T-cell (primary cell): Measurements from ENCODE around the gene TBC1D24. TPM values are rescaled to one million over a fixed set of nuclear protein-coding genes. Genes with fewer than 3 reads are reported as not detected.
"Not testable (repeated sequence)": the region's sequence is repeated elsewhere in the genome, so short reads cannot be mapped to it uniquely, and the experiment has no call there.

Source experiments
- ATAC-seq, 4 experiments: fragments of 200-7000 bp in 3 of 4; fragments of 150-1000 bp in 1 of 4; cut with Tn5 transposase; replicated peaks in 1 of 4; 1 replicate in 3 of 4; 2 replicates in 1 of 4; pipeline ENCODE4 v1.10.0; 2021; ENCODE audit warnings: moderate library complexity in 3 of 4, mild to moderate bottlenecking in 2 of 4, moderate number of reproducible peaks in 1 of 4
- CTCF ChIA-PET, 2 donors: fragments of 300-600 bp; sonication (Branson Sonifier 250); formaldehyde crosslinking; loops; one replicate each; lab custom pipeline; 2022; ENCODE audit warnings: antibody characterized with exemption in 2 of 2; lab: Charles Lee
- POLR2A ChIA-PET, 2 donors: fragments of 300-600 bp; sonication (Branson Sonifier 250); formaldehyde crosslinking; loops; one replicate each; lab custom pipeline; 2022; ENCODE audit warnings: antibody characterized with exemption in 2 of 2; lab: Charles Lee
- DNase-seq, 35 experiments: peaks; one replicate each; pipeline versions ENCODE4 v3.0.0 to v3.0.0-alpha.2; 2013 to 2023
- H3K27ac ChIP-seq: one replicate; pipeline ENCODE4 v1.5.1; 2013; ENCODE audit warnings: low read length
- H3K27me3 ChIP-seq, 2 experiments: replicated peaks in 1 of 2; 1 replicate in 1 of 2; 2 replicates in 1 of 2; pipeline versions ENCODE4 v1.6.1 to v1.7.0; 2013; ENCODE audit warnings: low read length in 1 of 2, mixed read lengths in 1 of 2; ENCODE audit not compliant: control insufficient read depth in 2 of 2, insufficient read depth in 2 of 2; ENCODE audit errors: extremely low read depth in 1 of 2
- H3K36me3 ChIP-seq, 2 donors: 1 replicate in 1 of 2; 2 replicates in 1 of 2; pipeline versions ENCODE4 v1.6.1 to v1.7.0; 2013; ENCODE audit warnings: low read length in 1 of 2; ENCODE audit not compliant: control insufficient read depth in 2 of 2, insufficient read depth in 1 of 2; ENCODE audit errors: extremely low read depth in 1 of 2
- H3K4me1 ChIP-seq, 2 experiments: 1 replicate in 1 of 2; 2 replicates in 1 of 2; pipeline versions ENCODE4 v1.6.1 to v1.7.0; 2013; ENCODE audit warnings: low read length in 2 of 2, mixed read lengths in 1 of 2; ENCODE audit not compliant: insufficient read depth in 2 of 2, control insufficient read depth in 1 of 2; ENCODE audit errors: extremely low read depth in 1 of 2
- H3K4me3 ChIP-seq, 2 donors: 1 replicate in 1 of 2; 2 replicates in 1 of 2; pipeline versions ENCODE4 v1.5.1 to v1.7.0; 2013; ENCODE audit warnings: mild to moderate bottlenecking in 2 of 2, low read length in 1 of 2, moderate library complexity in 1 of 2; ENCODE audit not compliant: control insufficient read depth in 1 of 2; ENCODE audit errors: extremely low read depth in 1 of 2
- H3K9me3 ChIP-seq: 2 replicates; pipeline ENCODE4 v1.7.0; 2013
- H3K27ac Mint-ChIP-seq, 2 donors: one replicate each; pipeline ENCODE4 v1.8.0; 2020 to 2021; ENCODE audit warnings: mild to moderate bottlenecking in 2 of 2, mixed read lengths in 2 of 2
- H3K27me3 Mint-ChIP-seq, 2 donors: one replicate each; pipeline ENCODE4 v1.8.0; 2021 to 2022; ENCODE audit warnings: mixed read lengths in 2 of 2
- H3K36me3 Mint-ChIP-seq: one replicate; pipeline ENCODE4 v1.8.0; 2021; ENCODE audit warnings: mixed read lengths
- H3K4me1 Mint-ChIP-seq, 3 donors: one replicate each; pipeline ENCODE4 v1.8.0; 2020 to 2022; ENCODE audit warnings: mixed read lengths in 3 of 3, mild to moderate bottlenecking in 1 of 3
- H3K4me3 Mint-ChIP-seq, 3 donors: one replicate each; pipeline ENCODE4 v1.8.0; 2020 to 2022; ENCODE audit warnings: mild to moderate bottlenecking in 3 of 3, mixed read lengths in 3 of 3, moderate library complexity in 3 of 3
- H3K9me3 Mint-ChIP-seq, 3 donors: one replicate each; pipeline ENCODE4 v1.8.0; 2020 to 2022; ENCODE audit warnings: mixed read lengths in 3 of 3
- WGBS: methylation state at CpG from one replicate; pipeline ENCODE4 v1.1.5; 2013; ENCODE audit warnings: missing lambda C conversion rate; ENCODE audit not compliant: insufficient coverage; 5-methylcytosine and 5-hydroxymethylcytosine counted together
- total RNA-seq, 35 experiments: library from RNA in 6 of 35; stranded (reverse) in 6 of 35; fragments of 120-200 nt in 1 of 35; gene quantifications; one replicate each; pipeline versions ENCODE4 v1.2.1 to v1.2.4 and lab custom pipeline; 2013 to 2026

Gene TBC1D24
- total RNA-seq, 5 donors from 2014 or later (not counting 1 experiment from before 2014, with no cell fraction given) = 8.3 to 22.2 (median 10.7) TPM

DNA sequence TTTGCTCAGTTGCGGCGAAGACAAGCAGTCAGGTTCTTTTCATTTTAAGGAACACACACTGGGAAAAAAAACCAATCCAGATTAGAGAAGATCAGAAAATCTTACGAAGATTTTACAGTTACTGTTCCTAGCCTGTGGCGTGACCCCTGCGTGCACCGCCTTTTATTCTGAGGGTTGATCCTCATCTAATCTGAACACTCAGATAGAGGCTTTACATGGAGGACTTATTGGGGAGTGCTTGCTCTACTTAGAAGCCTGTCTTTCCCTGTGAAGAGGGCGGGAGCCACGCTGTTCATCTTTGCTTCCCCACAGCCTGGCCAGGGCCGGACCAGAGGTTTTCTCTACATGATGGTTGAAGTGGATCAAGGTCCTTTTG, 1.4 kb downstream of the TBC1D24 start:
- Mint-ChIP-seq H3K36me3 (no peaks in the 10 kb centered on the region), H3K4me3 (peak overlapping the region; percentile 54 to 73 (median 64)), H3K4me1 (peaks cover 18 to 21% (median 18%) of the 10 kb centered on the region in 3 donors), H3K9me3 (no peaks in the 10 kb centered on the region), H3K27me3 (peaks cover 0 to 13% of the 10 kb centered on the region in 2 donors), H3K27ac (no peak overlapping the region)
- WGBS = 100% methylated on average over 4 of the region's 9 CpGs
- Histone ChIP-seq H3K4me1 (peaks cover 0 to 32% of the 10 kb centered on the region in 2 experiments), H3K27ac (no peak overlapping the region), H3K9me3 (no peaks in the 10 kb centered on the region), H3K36me3 (no peaks in the 10 kb centered on the region), H3K4me3 (no peak overlapping the region), H3K27me3 (peaks cover 0 to 20% of the 10 kb centered on the region in 2 experiments)
- ChIA-PET POLR2A (no interaction called here), CTCF (no interaction called here)
- no peak for DNase-seq
- ATAC-seq = no peak

DNA sequence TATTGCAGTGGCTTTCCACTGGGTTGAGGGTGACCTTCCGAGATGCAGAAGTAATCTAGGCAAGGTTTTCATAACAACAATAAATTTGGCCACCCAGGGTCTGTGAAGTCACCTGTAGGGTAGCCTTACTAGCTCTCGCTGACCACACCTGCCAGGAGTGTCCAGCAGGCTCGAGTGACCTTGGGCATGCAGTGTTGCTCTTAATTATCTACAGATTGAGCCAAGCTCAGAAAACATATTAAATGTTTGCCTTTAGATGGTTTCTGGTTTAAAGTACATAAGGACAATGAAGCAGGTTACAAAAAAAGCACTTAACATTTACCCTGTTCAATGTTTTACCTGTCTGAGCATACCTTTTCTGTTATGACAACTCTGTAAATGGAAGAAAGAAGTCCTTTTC, 1.8 kb downstream of the TBC1D24 start:
- no peaks in the 10 kb centered on the region for H3K9me3 ChIP-seq
- H3K36me3 Mint-ChIP-seq = no peaks in the 10 kb centered on the region
- CTCF ChIA-PET = no interaction called here
- POLR2A ChIA-PET = no interaction called here
- DNase-seq = no peak
- H3K4me1 Mint-ChIP-seq = peaks cover 18 to 21% (median 18%) of the 10 kb centered on the region in 3 donors
- no peak for ATAC-seq
- no peaks in the 10 kb centered on the region for H3K9me3 Mint-ChIP-seq
- no peaks in the 10 kb centered on the region for H3K36me3 ChIP-seq
- peak overlapping the region; percentile 54 to 73 (median 64) for H3K4me3 Mint-ChIP-seq
- H3K27me3 Mint-ChIP-seq = peaks cover 0 to 13% of the 10 kb centered on the region in 2 donors
- no peak overlapping the region for H3K27ac ChIP-seq
- peaks cover 0 to 30% of the 10 kb centered on the region in 2 experiments for H3K4me1 ChIP-seq
- H3K27me3 ChIP-seq = peaks cover 0 to 20% of the 10 kb centered on the region in 2 experiments
- WGBS = no CpG with 5 or more reads among the region's 3 CpGs
- H3K4me3 ChIP-seq = no peak overlapping the region
- H3K27ac Mint-ChIP-seq = no peak overlapping the region

DNA sequence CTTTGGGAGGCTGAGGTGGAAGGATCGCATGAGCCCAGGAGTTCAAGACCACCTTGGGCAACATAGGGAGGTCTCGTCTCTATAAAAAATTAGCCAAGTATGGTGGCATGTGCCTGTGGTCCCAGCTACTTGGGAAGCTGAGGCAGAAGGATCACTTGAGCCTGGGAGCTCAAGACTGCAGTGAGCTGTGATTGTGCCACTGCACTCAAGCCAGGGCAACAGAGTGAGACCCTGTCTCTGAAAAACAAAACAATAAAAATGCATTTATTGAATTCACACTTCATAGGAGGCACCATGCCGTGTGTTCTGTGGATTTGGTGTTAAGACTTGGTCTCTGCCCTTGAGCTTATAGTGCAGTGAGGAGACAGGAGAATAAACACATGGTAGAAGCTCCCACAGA, 2.4 kb downstream of the TBC1D24 start:
- DNase-seq (no peak), ATAC-seq (no peak)
- WGBS = 100% methylated on average over 2 of the region's 3 CpGs
- H3K36me3 Mint-ChIP-seq = no peaks in the 10 kb centered on the region
- peaks cover 0 to 14% of the 10 kb centered on the region in 2 experiments for H3K27me3 ChIP-seq
- H3K36me3 ChIP-seq = no peaks in the 10 kb centered on the region
- H3K9me3 ChIP-seq = no peaks in the 10 kb centered on the region
- no peak overlapping the region for H3K27ac Mint-ChIP-seq
- H3K4me1 Mint-ChIP-seq = peaks cover 18 to 22% (median 22%) of the 10 kb centered on the region in 3 donors
- H3K4me1 ChIP-seq = peaks cover 0 to 24% of the 10 kb centered on the region in 2 experiments
- CTCF ChIA-PET = interaction anchor here in 1 of 2 donors (0.6 kb wide), 1 partner anchor 30 kb away, joined by 3 read pairs; no protein-coding TSS in a partner anchor
- no peaks in the 10 kb centered on the region for H3K9me3 Mint-ChIP-seq
- H3K4me3 ChIP-seq = no peak overlapping the region
- H3K27ac ChIP-seq = no peak overlapping the region
- H3K4me3 Mint-ChIP-seq = no peak overlapping the region
- peaks cover 0 to 9% of the 10 kb centered on the region in 2 donors for H3K27me3 Mint-ChIP-seq
- POLR2A ChIA-PET = interaction anchor here in 1 of 2 donors (0.6 kb wide), 1 partner anchor 44 kb away, joined by 3 read pairs; no protein-coding TSS in a partner anchor

DNA sequence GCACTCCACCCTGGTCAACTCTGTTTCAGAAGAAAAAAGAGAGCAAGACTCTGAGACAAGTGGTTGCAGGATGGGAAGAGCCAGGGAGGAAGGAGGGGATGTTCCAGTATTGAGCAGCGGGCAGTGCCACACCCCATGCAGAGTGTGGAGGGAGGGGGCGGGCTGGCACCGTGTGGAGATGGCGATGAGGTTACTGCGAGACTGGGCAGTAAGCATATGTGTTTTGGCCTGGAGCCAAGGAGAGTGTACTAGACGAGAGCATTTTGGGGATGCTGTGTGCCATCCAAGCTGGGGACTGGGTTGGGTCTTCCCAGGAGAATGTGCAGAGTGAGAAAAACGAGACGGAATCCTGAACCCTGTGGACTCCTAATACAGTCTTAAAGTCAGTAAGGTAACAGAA, 3.4 kb downstream of the TBC1D24 start:
- Mint-ChIP-seq H3K4me1 (peaks cover 13 to 23% (median 17%) of the 10 kb centered on the region in 3 donors), H3K27ac (no peak overlapping the region), H3K27me3 (peaks cover 0 to under 1% of the 10 kb centered on the region in 2 donors), H3K36me3 (no peaks in the 10 kb centered on the region), H3K9me3 (no peaks in the 10 kb centered on the region), H3K4me3 (no peak overlapping the region)
- ATAC-seq (no peak), DNase-seq (no peak)
- Histone ChIP-seq H3K4me3 (no peak overlapping the region), H3K9me3 (no peaks in the 10 kb centered on the region), H3K27me3 (peaks cover 0 to 5% of the 10 kb centered on the region in 2 experiments), H3K27ac (no peak overlapping the region), H3K36me3 (no peaks in the 10 kb centered on the region), H3K4me1 (peaks cover 0 to 18% of the 10 kb centered on the region in 2 experiments)
- 89% methylated on average over 8 of the region's 8 CpGs for WGBS
- POLR2A ChIA-PET = no interaction called here
- CTCF ChIA-PET = interaction anchor here in 1 of 2 donors (0.6 kb wide), 1 partner anchor 8 kb away, joined by 3 read pairs; no protein-coding TSS in a partner anchor

DNA sequence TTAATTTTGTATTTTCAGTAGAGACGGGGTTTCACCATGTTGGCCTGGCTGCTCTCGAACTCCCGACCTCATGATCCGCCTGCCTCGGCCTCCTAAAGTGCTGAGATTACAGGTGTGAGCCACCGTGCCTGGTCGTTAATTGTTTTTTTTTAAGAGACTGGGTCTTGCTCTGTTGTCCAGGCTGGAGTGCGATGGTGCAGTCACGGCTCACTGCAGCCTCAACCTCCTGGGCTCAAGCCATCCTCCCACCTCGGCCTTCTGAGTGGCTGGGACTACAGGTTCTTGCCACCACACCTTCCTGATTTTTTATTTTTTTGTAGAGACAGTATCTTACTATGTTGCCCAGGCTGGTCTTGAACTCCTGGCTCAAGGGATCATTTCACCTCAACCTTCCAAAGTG, 5.1 kb downstream of the TBC1D24 start:
- peaks cover 12 to 22% (median 16%) of the 10 kb centered on the region in 3 donors for H3K4me1 Mint-ChIP-seq
- H3K4me3 Mint-ChIP-seq, H3K9me3 Mint-ChIP-seq, H3K36me3 ChIP-seq, H3K4me3 ChIP-seq, H3K9me3 ChIP-seq, H3K27ac ChIP-seq, DNase-seq, H3K27me3 Mint-ChIP-seq, H3K27ac Mint-ChIP-seq, H3K27me3 ChIP-seq, POLR2A ChIA-PET, H3K36me3 Mint-ChIP-seq, ATAC-seq: not testable (repeated sequence)
- H3K4me1 ChIP-seq = peaks cover 0 to 12% of the 10 kb centered on the region in 2 experiments
- WGBS = 91% methylated on average over 9 of the region's 10 CpGs
- CTCF ChIA-PET = interaction anchor here in 1 of 2 donors (1.0 kb wide), 1 partner anchor 20 kb away, joined by 3 read pairs; the partner anchor contains the start of gene TEDC2

DNA sequence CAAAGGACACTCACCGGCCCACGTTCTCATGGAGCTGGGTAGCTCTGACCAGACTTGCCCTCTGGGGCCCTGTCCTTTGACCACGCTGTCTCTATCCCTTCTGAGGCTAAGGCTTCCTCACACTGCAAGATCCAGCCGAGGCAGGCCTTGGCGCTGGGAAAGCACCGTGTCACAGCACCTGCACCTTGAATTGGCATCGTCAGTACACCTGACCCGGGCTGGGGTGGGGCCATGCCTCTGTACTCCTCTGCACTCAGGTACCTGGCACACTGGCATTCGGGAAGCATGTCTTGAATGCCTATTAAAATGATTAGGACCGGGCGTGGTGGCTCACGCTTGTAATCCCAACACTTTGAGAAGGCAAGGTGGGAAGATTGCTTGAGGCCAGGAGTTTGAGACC, 6.0 kb downstream of the TBC1D24 start:
- no peaks in the 10 kb centered on the region for H3K27me3 ChIP-seq
- no peaks in the 10 kb centered on the region for H3K36me3 ChIP-seq
- H3K27me3 Mint-ChIP-seq = no peaks in the 10 kb centered on the region
- no peaks in the 10 kb centered on the region for H3K9me3 ChIP-seq
- DNase-seq = no peak
- ATAC-seq = no peak
- H3K4me1 ChIP-seq = peaks cover 0 to 7% of the 10 kb centered on the region in 2 experiments
- 92% methylated on average over 8 of the region's 12 CpGs for WGBS
- H3K27ac Mint-ChIP-seq = no peak overlapping the region
- no peaks in the 10 kb centered on the region for H3K9me3 Mint-ChIP-seq
- H3K4me3 Mint-ChIP-seq = no peak overlapping the region
- H3K27ac ChIP-seq = no peak overlapping the region
- ChIA-PET CTCF (interaction anchor here in 1 of 2 donors (1.0 kb wide), 1 partner anchor 21 kb away, joined by 3 read pairs; the partner anchor contains the start of gene TEDC2), POLR2A (no interaction called here)
- no peaks in the 10 kb centered on the region for H3K36me3 Mint-ChIP-seq
- H3K4me3 ChIP-seq = no peak overlapping the region
- H3K4me1 Mint-ChIP-seq = peaks cover 13 to 21% (median 16%) of the 10 kb centered on the region in 3 donors
